ENCODE data around the gene CRYL1. TPM values are rescaled to one million over a fixed set of nuclear protein-coding genes. Genes with fewer than 3 reads are reported as not detected.

The CRYL1 gene
- total and polyA plus RNA-seq, 2 of the 8 experiments (the other 6 are each of a cell fraction or from before 2014, with no cell fraction given) = 1.9 to 6.4 TPM

DNA sequence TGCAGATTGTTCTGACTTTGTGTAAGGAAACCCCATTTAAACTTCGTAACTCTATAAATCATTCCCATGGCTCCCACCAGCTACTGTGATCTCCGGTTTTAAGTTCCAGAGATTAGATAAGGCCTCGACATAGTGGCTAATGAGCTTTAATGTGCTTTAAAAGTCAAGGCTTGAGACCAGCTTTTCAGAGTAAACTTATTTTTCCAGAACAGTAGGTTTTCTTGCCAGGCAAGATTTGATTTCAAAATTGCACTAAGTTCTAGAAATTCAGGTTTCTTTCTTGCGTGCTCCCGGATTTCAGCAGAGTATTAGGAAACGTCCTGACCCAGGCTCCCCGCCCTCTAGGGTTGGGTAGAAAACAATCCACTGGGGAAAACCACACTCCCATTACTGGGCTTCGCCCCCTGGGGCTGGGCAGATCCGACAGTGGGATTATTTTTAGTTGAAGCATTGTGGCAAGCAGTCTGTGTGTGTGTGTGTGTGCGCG, 43.3 kb downstream of the CRYL1 start (continued):
- TF ChIP-seq KDM1A (IDR thresholded peaks at IDR 0.05; ENCODE audit: borderline replicate concordance, low read length) = no peak
- no peak for TF ChIP-seq TAF7 (optimal IDR thresholded peaks at IDR 0.05; ENCODE audit: borderline replicate concordance, low read depth, low read length)
